CD4-positive, alpha-beta T cell treated with Interleukin-12 subunit alpha and Interleukin-12 subunit beta, for 1 hour (primary cell): ENCODE measurements around the gene UGT3A2.

Source experiments
- DNase-seq: peaks from one replicate; pipeline ENCODE4 v3.0.0-alpha.2; 2020

UGT3A2 gene

GRCh38 chr5:36006163-36006562, 60.5 kb downstream of the UGT3A2 start:
- DNase-seq = no peak

- DNase-seq = no peak
Measured at GRCh38 chr5:36001032-36001431, 65.7 kb downstream of the UGT3A2 start.

- DNase-seq = no peak
Measured at GRCh38 chr5:35999547-35999946, 67.1 kb downstream of the UGT3A2 start.

- no peak for DNase-seq
Measured at GRCh38 chr5:35996076-35996475, 70.6 kb downstream of the UGT3A2 start.

DNA sequence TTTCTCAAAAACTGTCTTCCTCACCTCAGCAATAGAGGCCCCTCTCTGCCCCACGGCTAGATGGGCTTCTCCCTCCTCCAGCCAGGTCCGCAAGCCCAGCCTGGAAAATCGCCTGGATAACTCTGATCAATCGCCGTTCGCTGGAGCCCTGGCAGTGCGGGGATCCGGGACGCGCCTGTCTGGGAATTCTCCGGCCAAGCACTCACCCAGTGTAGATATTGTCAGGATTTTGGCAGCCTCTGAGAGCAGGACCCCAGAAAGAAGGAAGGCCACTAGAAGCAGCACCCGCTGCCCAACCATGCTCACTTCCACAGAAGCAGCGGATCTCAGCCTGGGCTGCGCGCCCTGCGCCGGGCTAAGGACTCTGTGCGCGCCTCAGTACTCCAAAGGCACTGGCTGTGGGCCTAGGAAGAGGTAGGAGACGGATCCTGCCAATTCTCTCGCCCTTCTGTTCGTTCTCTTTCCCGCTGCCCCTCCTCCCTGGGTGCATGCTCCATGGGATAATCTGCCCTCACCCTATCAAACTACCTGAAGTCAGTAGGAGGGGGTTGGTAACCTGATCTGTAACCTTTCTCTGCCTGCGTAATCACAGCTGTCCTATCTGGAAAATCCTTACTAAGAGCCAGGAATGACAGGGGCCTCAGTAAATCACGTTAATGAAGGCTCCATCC, 75.6 kb downstream of the UGT3A2 start, which contains the start of gene UGT3A1:
Gene UGT3A1 (minus strand): TSS at position 450 of the 671 bp plus-strand sequence. CDS start 150 bp downstream, at position 300.
- no peak for DNase-seq

- DNase-seq = no peak
Measured at GRCh38 chr5:35990520-35990919, 76.2 kb downstream of the UGT3A2 start.

GRCh38 chr5:35988529-35988928, 78.2 kb downstream of the UGT3A2 start:
- no peak for DNase-seq

DNA sequence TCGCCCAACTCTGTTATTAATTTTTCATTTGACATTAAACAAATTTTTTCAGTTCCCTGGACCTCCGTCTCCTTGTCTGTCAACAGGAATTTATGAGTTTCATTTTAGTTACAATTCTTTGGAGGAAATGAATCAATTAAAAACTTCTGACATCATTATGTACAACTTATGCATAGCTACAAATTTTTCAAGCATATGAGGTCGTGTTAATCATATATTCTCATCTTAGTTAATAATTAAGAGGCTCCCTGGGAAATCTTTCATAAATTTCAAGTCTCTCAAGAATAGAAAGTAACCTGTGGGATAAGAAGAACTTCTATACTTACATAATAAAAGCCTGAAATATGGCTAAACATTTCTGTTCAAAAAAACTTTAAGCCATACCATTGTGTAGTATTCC, 78.9 kb downstream of the UGT3A2 start:
- DNase-seq = no peak
